Measurements from ENCODE around the gene HIGD2B.
"Not testable (repeated sequence)": the region's sequence is repeated elsewhere in the genome, so short reads cannot be mapped to it uniquely, and the experiment has no call there.

The HIGD2B gene

DNA sequence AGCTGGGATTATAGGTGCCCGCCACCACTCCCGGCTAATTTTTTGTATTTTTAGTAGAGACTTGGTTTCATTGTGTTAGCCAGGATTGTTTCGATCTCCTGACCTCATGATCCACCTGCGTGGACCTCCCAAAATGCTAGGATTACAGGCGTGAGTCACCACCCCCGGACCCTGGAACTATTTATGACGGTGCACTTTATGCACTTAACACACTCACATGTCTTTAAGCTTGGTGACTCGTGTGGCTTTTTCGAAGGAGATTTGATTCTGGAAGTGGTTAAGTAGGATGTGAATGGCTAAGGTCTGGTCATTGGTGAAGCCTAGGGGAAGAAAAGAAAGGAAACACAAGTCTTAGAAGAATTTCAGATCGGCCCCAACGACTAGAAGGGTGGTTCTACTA is 20.3 kb upstream of the HIGD2B start:
- Mint-ChIP-seq H3K4me1 (no peaks in the 10 kb centered on the region), H3K9me3 (no peaks in the 10 kb centered on the region), H3K27ac (no peak overlapping the region), H3K27me3 (no peaks in the 10 kb centered on the region), H3K4me3 (no peak overlapping the region), H3K36me3 (no peaks in the 10 kb centered on the region)
- no peak for DNase-seq
- CTCF ChIA-PET: no interaction called here

DNA sequence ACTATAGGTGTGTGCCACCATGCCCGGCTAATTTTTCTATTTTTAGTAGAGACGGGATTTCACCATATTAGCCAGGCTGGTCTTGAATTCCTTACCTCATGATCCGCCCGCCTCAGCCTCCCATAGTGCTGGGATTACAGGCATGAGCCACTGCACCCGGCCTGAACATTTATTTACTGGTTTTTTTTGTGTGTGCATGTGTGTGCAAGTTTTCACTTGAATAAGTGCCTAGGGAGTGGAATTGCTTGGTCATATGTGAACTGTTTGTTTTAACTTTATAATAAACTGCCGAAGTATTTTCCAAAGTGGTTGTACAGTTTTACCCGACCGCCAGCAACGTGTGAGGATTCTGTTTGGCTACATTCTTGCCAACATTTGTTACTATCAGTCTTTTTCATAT is 14.1 kb upstream of the HIGD2B start:
- Mint-ChIP-seq H3K27me3 (no peaks in the 10 kb centered on the region), H3K4me3 (no peak overlapping the region), H3K36me3 (no peaks in the 10 kb centered on the region), H3K9me3 (no peaks in the 10 kb centered on the region), H3K27ac (no peak overlapping the region), H3K4me1 (peaks cover 2% of the 10 kb centered on the region)
- DNase-seq: no peak
- CTCF ChIA-PET: no interaction called here

DNA sequence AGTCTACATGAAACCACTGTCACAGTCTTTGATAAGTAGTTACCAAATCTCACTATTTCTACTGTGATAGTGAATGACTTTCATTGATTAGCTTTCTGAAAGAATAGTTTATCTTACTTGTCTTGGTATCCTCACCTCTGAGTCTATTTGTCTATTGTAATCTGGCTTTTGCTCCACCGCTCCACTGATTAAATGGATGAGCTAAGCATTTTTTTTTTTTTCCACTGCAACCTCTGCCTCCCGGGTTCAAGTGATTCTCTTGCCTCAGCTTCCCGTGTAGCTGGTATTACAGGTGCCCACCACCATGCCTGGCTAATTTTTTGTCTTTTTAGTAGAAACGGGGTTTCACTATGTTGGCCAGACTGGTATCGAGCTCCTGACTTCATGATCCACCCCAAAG is 13.0 kb upstream of the HIGD2B start:
- H3K27ac Mint-ChIP-seq: no peak overlapping the region
- H3K27me3 Mint-ChIP-seq: no peaks in the 10 kb centered on the region
- no peak for DNase-seq
- H3K4me3 Mint-ChIP-seq: no peak overlapping the region
- no peaks in the 10 kb centered on the region for H3K36me3 Mint-ChIP-seq
- H3K4me1 Mint-ChIP-seq: peaks cover 5% of the 10 kb centered on the region
- CTCF ChIA-PET: interaction anchor here (1.1 kb wide), 1 partner anchor 23 kb away, joined by 4 read pairs; no protein-coding TSS in a partner anchor
- H3K9me3 Mint-ChIP-seq: no peaks in the 10 kb centered on the region

DNA sequence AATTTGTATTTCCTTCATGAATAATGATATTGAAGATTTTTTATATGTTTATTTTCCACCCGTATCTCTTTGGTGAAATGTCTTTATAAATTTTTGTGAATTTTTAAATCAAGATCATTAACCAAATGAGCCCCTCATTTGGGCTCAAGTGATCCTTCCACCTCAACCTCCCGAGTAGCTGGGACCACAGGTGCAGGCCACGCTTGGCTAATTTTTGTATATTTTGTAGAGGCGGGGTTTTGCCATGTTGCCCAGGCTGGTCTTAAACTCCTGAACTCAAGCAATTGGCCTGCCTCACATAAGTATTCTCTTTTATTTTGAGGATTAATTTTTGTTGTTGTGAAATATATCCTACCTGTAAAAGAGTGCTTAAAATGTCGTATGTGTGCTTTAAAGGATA is 5.0 kb upstream of the HIGD2B start:
- H3K4me3 Mint-ChIP-seq: no peak overlapping the region

DNA sequence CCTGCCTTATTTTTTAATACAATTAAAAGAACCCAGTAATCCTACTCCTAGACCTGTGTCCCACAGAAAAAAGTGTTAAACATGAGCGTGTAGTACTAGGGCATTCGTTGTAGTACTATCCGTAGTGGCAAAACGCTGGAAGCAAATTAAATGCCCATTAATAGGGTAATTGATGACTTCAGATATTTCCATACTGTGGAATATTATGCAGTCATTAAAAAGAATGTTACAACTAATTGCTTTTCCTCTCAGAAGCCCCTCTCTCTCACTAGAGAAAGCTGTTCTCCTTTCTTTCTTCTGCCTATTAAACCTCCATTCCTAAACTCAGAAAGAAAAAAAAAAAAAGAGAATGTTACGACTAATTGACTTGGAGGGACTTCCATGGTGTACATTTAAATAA is 2.7 kb upstream of the HIGD2B start:
- Mint-ChIP-seq H3K27me3 (peaks cover 4% of the 10 kb centered on the region), H3K4me1 (peaks cover 22% of the 10 kb centered on the region), H3K4me3 (no peak overlapping the region), H3K27ac (no peak overlapping the region), H3K9me3 (no peaks in the 10 kb centered on the region), H3K36me3 (peaks cover 3% of the 10 kb centered on the region)
- no peak for DNase-seq
- CTCF ChIA-PET: no interaction called here

More for the DNA sequence above, 5.0 kb upstream of the HIGD2B start:
- peaks cover 3% of the 10 kb centered on the region for H3K36me3 Mint-ChIP-seq
- H3K27me3 Mint-ChIP-seq: peaks cover 4% of the 10 kb centered on the region
- H3K27ac Mint-ChIP-seq: no peak overlapping the region
- H3K9me3 Mint-ChIP-seq: no peaks in the 10 kb centered on the region
- peaks cover 15% of the 10 kb centered on the region for H3K4me1 Mint-ChIP-seq
- DNase-seq: no peak
- CTCF ChIA-PET: no interaction called here

DNA sequence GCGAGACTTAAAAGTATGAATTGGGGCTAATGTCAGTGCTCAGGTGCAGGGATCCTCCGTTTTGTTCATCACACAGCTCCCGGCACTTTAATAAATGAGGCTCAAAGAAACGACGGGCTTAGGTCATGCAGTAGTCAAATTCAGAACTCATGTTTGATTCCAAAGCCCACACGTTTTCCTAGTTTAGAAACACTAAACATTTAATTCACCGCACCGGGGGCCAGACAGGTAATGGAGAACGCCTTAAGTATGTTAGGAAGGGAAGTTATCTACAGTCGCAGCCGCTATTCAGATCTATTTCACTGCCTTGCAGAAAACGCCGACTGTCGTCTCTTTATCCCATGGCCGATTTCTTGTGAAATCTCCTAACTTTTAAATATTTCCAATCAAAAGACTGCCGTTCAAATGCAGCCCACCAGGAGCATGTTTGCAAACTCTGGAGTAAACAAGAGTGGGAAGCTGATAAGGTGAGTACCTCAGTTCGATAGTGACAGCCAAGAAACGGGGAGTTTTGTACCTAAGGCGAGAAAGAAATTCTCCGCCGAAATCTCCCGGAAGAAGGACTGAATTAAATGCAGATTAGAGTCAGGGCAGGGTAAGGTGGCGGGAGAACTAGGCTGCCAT is 569 bp downstream of the HIGD2B start:
- CTCF ChIA-PET: interaction anchor here (1.0 to 3.0 kb wide), 3 partner anchors 14 to 86 kb away, joined by 3 to 15 read pairs (median 4); no protein-coding TSS in a partner anchor
- no peaks in the 10 kb centered on the region for H3K9me3 Mint-ChIP-seq
- peak overlapping the region; percentile 88 for H3K27ac Mint-ChIP-seq
- H3K36me3 Mint-ChIP-seq: peaks cover 3% of the 10 kb centered on the region
- H3K4me3 Mint-ChIP-seq: peak overlapping the region; percentile 97
- H3K4me1 Mint-ChIP-seq: peaks cover 22% of the 10 kb centered on the region
- no peak for DNase-seq
- peaks cover 11% of the 10 kb centered on the region for H3K27me3 Mint-ChIP-seq

DNA sequence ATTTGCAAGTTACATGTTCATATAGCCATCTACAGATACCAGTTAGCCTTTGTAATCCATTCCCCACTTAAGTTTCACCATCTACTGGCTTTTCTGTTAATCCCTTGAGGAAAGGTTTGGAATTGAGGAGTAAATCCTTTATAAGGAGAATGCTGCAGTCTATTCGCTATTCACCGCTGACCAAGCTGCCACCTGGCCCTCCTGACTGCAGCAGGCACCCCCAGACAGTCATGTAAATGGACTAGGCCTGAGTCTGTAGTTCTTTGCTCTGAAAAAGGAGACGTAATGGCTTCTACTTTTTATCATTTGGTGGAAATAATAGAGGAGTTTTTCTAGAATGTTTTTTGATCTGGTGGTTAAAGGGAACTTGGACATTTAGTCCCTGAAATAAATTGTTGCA is 3.2 kb downstream of the HIGD2B start:
- peaks cover 3% of the 10 kb centered on the region for H3K36me3 Mint-ChIP-seq

DNA sequence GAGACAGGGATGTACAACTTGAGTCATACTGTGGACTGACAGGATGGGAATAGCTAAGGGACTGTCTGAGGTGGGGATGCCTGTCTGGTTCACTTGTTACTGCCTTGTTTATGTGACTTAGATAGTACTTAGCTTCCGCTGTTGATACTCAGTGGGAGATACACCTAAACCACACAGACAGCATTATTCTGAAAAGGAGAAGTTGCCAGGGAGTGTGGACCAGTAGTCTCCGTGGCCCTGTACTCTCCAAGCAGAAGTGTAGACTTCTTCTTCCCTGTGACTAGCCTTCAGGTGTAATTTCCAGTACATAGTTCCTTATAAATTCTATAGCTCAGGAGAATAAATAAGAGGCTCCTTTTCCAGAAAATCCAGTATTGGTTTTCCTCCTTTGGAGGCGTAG is 5.1 kb downstream of the HIGD2B start:
- H3K4me1 Mint-ChIP-seq: peaks cover 12% of the 10 kb centered on the region
- no peak overlapping the region for H3K27ac Mint-ChIP-seq
- no peaks in the 10 kb centered on the region for H3K9me3 Mint-ChIP-seq
- CTCF ChIA-PET: interaction anchor here (1.2 kb wide), 1 partner anchor 41 kb away, joined by 3 read pairs; no protein-coding TSS in a partner anchor
- DNase-seq: no peak
- H3K36me3 Mint-ChIP-seq: no peaks in the 10 kb centered on the region
- no peak overlapping the region for H3K4me3 Mint-ChIP-seq
- H3K27me3 Mint-ChIP-seq: peaks cover 45% of the 10 kb centered on the region

More for the DNA sequence above, 3.2 kb downstream of the HIGD2B start:
- CTCF ChIA-PET: interaction anchor here (3.0 kb wide), 1 partner anchor 11 kb away, joined by 15 read pairs; no protein-coding TSS in a partner anchor
- DNase-seq: no peak
- Mint-ChIP-seq H3K4me1 (peaks cover 22% of the 10 kb centered on the region), H3K9me3 (no peaks in the 10 kb centered on the region), H3K4me3 (no peak overlapping the region), H3K27me3 (peaks cover 36% of the 10 kb centered on the region), H3K27ac (no peak overlapping the region)

DNA sequence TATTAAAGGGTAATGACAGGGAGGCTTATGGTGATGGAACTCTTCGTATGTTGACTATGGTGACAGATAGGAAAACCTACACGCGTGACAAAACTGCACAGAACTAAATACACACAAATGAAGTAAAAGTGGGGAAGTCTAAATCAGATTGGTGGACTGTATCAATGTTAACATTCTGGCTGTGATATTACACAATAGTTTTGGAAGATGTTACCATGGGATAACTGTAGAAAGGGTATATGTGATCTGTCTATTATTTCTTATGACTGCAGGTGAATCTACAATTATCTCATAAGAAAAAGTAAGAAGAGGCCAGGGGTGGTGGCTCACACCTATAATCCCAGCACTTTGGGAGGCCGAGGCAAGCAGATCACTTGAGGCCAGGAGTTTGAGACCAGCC is 9.1 kb downstream of the HIGD2B start:
- DNase-seq: no peak
- Mint-ChIP-seq H3K4me1 (no peaks in the 10 kb centered on the region), H3K36me3 (no peaks in the 10 kb centered on the region), H3K27me3 (peaks cover 65% of the 10 kb centered on the region), H3K4me3 (no peak overlapping the region), H3K9me3 (no peaks in the 10 kb centered on the region), H3K27ac (no peak overlapping the region)
- CTCF ChIA-PET: no interaction called here

DNA sequence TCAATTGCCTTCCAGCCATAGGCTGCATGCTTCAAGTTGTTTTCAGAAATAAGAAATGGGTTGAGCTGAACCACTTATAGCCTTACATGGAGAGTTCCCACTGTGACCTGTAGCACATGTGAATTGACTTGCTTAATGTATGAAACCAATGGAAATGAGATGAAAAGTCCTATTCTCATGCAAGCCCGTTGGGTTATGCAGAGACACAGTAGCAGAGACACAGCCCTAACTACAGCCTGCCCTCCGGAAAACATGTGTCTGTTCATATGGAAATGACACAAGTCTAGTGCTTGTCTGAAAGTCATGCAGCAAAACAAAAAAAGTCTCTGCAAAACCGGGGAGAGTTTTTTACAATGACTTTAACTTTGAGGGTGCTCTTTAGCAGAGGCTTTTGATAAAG is 14.5 kb downstream of the HIGD2B start:
- H3K36me3 Mint-ChIP-seq: no peaks in the 10 kb centered on the region
- no peak overlapping the region for H3K4me3 Mint-ChIP-seq
- H3K9me3 Mint-ChIP-seq: no peaks in the 10 kb centered on the region
- H3K27me3 Mint-ChIP-seq: peaks cover 37% of the 10 kb centered on the region
- peaks cover 6% of the 10 kb centered on the region for H3K4me1 Mint-ChIP-seq
- CTCF ChIA-PET: interaction anchor here (0.6 to 2.3 kb wide), 8 partner anchors 13 to 398 kb away, joined by 3 to 15 read pairs (median 4); no protein-coding TSS in a partner anchor
- H3K27ac Mint-ChIP-seq: no peak overlapping the region
- no peak for DNase-seq

DNA sequence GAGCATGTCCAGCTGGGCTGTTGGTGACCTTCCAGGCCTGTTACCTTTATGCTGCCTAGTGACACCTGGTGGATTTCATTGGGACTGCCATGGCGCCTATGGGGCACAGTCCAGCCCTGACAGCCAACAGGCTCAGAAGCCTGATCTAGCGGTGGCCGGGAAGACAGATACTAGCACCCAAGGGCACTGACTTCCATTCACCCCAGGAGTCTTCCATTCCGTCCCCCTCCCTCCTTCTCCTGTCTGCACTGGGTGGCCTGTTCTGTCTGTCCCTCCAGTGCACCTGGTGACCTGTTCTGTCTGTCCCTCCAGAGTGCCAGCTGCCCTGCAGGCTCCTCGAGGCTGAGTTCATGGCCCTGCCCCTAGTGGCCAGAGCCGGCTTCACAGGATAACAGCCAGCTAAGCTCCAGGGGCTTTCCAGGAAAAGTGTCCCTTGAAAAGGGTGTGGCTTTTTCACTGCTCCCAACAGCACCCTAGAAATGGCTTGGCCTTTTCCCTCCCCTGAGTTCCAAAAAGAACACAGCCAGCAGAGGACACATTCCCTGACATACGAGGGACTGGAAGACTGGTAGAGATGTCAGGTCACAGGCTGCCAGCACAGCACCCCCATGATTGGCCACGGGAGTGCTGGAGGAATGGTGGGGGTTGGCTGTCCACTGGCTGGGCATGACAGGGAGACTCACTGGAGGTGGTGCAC is 15.2 kb downstream of the HIGD2B start:
- peaks cover 32% of the 10 kb centered on the region for H3K27me3 Mint-ChIP-seq
- not testable (repeated sequence) for H3K36me3 Mint-ChIP-seq, H3K27ac Mint-ChIP-seq, H3K9me3 Mint-ChIP-seq, H3K4me1 Mint-ChIP-seq
- peak overlapping the region; percentile 55 for H3K4me3 Mint-ChIP-seq
- CTCF ChIA-PET: interaction anchor here (0.8 to 2.3 kb wide), 7 partner anchors 14 to 358 kb away, joined by 3 to 15 read pairs (median 4); no protein-coding TSS in a partner anchor
- peak; percentile 84 for DNase-seq

DNA sequence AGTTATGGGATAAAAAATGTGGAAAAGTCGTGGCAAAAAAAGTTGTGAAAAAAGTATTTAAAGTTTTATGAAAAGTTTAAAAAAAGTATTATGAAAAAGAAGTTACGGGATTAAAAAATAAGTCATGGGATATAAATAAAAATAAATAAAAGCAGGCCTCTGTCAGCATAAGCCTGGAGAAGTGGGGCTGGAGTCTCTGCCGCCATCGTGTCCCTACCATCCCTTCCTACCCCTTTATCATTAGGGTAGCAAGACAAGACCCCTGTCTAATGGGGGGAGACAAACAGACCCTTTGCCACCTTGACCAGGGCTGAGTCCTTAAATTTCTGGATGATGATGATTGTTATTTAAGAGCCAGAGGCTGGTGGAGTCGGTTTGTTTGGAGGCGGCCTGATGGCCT is 16.2 kb downstream of the HIGD2B start:
- H3K4me1 Mint-ChIP-seq, H3K27ac Mint-ChIP-seq, CTCF ChIA-PET, H3K9me3 Mint-ChIP-seq, H3K36me3 Mint-ChIP-seq, DNase-seq, H3K4me3 Mint-ChIP-seq: not testable (repeated sequence)
- peaks cover 29% of the 10 kb centered on the region for H3K27me3 Mint-ChIP-seq

DNA sequence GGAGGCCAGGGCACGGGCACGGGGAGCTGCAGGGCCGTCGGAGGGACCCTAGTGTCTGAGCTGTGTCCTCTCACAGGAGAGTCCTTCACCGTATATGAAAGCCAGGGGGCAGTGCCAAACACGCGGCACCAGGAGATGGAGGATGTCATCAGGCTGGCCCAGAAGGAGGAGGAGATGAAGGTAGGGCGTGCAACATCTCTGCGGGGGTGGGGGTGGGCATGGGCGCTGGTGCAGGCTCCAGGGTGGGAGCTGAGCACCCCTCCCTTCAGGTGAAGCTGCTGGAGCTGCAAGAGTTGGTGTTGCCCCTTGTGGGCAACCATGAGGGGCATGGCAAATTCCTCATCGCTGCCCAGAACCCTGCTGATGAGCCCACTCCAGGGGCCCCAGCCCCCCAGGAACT is 20.3 kb downstream of the HIGD2B start:
- H3K36me3 Mint-ChIP-seq, H3K4me3 Mint-ChIP-seq, H3K4me1 Mint-ChIP-seq, H3K27me3 Mint-ChIP-seq, CTCF ChIA-PET, H3K27ac Mint-ChIP-seq, DNase-seq, H3K9me3 Mint-ChIP-seq: not testable (repeated sequence)

DNA sequence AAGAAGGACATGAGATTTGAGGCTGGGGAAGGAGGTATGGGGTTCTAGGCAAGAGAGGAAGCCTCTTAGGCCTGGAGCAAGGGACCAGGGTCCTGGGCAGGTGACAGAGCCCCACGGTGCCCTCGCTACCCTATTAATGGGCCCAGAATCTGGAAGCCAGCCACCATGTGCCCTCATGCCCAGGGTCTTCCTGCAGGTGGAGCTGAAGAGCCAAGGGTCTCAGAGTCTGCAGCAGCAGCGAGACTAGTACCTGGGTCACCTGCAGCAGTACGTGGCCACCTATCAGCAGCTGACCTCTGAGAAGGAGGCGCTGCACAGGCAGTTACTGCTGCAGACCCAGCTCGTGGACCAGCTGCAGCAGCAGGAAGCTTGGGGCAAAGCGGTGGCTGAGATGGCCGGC is 22.1 kb downstream of the HIGD2B start:
- H3K4me1 Mint-ChIP-seq, H3K4me3 Mint-ChIP-seq, CTCF ChIA-PET, H3K27ac Mint-ChIP-seq, H3K27me3 Mint-ChIP-seq, H3K36me3 Mint-ChIP-seq, H3K9me3 Mint-ChIP-seq, DNase-seq: not testable (repeated sequence)

DNA sequence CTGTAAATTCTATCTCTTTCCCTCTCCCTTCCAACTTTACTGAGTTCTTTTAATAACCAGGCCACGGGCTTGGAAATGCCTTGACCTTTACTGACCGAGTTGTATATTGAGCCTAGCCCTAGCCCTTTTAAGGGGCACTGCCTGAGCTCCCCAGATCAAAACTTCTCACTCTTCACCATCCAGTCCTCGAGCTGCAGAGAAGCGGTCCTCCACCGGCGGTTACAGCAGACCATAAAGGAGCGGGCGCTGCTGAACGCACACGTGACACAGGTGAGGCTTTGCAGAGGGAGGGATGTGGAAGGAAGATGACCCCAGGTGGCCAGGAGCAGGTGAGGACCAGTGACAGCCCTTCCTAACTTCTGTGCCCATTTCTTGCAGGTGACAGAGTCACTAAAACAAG is 24.9 kb downstream of the HIGD2B start:
- H3K4me1 Mint-ChIP-seq, H3K27ac Mint-ChIP-seq, H3K4me3 Mint-ChIP-seq, DNase-seq, H3K9me3 Mint-ChIP-seq, CTCF ChIA-PET, H3K36me3 Mint-ChIP-seq, H3K27me3 Mint-ChIP-seq: not testable (repeated sequence)
